Activated CD8-positive, alpha-beta memory T cell treated with anti-CD3 and anti-CD28 coated beads, Interleukin-2, amount 50 U/mL, for 48 hours (primary cell): ENCODE measurements around the gene PCDHA1.

Experiments
- DNase-seq: peaks from one replicate; pipeline ENCODE4 v3.0.0-alpha.2; 2020

The PCDHA1 gene

DNA sequence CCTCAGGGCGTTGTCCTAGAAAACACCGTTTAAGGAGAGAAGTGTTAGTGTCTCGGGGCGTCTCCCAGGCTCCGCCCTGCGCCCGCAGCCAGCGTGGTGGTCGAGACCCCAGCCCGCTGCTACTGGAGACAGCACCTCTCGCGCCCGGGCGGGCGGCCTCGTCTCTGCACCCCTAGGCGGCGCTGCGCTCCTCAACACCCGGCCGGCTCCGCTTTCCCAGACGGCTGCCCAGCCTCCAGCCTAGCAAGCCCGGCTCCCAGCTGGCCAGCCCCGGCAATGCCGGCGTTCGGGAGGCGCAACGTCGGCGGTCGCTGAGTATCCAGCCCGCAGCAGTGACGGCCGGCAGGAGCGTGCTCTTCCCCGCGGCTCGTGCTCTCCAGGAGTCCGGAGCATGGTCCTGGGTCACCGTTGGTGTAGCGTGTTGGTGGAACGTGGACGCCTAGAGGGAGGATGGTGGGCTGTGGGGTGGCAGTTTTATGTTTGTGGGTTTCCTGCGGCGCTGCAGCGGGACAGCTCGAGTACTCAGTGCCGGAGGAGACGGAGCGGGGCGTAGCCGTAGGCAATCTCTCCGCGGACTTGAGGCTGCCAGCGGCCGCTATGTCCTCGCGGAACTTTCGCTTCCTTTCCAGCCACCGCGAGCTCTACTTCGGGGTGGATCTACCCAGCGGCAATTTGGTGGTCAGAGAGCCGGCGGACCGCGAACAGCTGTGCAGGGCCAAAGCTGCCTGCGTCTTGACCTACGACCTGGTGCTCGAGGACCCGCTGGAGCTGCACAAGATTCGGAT lies 140.7 kb downstream of the PCDHA1 start:
- peak; percentile 69 for DNase-seq

DNA sequence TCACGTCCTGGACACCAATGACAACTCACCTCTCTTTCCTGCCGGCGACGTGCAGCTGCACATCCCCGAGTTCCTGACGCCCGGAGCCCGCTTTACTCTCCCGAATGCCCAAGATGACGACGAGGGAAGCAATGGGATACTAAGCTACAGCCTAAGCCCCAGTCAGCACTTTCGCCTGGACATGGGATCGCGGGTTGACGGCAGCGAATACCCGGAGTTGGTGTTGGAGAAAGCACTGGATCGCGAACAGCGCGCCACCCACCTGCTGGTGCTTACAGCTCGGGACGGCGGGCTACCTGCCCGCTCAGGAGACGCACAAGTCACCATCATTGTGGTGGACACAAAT lies 141.3 kb downstream of the PCDHA1 start:
- no peak for DNase-seq

DNA sequence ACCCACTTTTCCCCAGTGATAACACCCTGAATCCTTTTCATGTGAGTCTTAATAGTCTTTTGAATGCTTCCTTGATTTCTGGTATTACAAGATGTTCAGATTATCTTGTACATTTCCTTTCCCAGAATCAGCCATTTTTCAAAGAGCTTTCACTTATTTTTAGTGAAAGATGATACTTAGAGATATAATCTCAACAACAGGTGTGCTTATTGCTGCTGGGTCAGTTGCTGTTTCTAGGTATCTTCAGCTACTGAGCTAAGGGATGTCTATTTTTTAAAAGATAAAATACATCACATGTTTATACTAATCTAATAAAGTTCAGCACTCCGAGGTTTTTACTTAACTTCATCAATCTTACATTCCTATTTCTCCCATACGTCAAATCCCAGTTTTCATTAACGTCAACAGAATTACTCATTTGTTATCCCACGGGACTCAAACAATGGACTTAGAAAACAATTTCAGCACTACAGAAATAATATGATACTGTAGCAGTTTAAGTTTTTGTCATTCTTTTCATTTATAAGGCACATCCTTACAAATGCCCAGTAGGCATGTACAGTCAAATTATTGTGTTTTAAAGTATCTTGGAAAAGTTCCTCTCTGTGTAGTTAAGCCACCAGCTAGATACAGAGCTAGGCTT lies 149.1 kb downstream of the PCDHA1 start:
- no peak for DNase-seq

GRCh38 chr5:140946578-140946977 lies 160.6 kb downstream of the PCDHA1 start:
- DNase-seq = no peak

DNA sequence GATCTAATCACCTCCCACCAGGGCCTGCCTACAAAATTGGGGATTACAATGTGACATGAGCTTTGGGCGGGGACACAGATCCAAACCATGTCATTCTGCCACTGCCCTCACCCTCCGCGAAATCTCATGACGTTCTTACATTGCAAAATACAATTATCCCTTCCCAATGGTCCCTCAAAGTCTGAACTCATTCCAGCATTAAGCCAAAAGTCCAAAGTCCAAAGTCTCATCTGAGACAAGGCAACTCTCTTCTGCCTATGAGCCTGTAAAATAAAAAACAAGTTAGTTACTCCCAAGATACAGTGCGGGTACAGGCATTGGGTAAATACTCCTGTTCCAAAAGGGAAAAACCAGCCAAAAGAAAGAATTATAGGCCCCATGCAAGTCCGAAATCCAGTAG lies 165.7 kb downstream of the PCDHA1 start:
- no peak for DNase-seq

DNA sequence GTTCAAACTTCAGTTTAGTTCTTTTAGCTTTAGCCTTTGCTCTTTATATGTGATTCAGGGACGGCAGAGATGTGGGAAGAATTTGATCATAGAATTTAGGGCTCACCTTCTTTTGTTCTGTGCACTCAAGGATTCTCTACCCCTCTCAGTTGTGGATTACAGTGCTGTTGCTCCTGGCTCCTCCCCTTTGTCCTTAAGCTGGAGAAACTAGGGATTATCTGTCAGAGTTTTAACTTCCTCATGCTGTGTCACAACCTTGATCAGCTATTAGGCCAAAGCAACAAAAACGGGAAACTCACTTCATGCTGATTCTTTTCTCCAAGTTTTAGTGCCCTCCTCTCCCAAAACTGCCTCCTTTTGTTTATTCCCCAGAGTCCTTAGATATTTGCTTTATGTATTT lies 167.3 kb downstream of the PCDHA1 start:
- no peak for DNase-seq

GRCh38 chr5:140962190-140962589 lies 176.2 kb downstream of the PCDHA1 start:
- no peak for DNase-seq

- DNase-seq = no peak
These were observed 178.4 kb downstream of the PCDHA1 start for GRCh38 chr5:140964356-140964755.

GRCh38 chr5:140965905-140966292 lies 180.0 kb downstream of the PCDHA1 start:
- DNase-seq = no peak

DNA sequence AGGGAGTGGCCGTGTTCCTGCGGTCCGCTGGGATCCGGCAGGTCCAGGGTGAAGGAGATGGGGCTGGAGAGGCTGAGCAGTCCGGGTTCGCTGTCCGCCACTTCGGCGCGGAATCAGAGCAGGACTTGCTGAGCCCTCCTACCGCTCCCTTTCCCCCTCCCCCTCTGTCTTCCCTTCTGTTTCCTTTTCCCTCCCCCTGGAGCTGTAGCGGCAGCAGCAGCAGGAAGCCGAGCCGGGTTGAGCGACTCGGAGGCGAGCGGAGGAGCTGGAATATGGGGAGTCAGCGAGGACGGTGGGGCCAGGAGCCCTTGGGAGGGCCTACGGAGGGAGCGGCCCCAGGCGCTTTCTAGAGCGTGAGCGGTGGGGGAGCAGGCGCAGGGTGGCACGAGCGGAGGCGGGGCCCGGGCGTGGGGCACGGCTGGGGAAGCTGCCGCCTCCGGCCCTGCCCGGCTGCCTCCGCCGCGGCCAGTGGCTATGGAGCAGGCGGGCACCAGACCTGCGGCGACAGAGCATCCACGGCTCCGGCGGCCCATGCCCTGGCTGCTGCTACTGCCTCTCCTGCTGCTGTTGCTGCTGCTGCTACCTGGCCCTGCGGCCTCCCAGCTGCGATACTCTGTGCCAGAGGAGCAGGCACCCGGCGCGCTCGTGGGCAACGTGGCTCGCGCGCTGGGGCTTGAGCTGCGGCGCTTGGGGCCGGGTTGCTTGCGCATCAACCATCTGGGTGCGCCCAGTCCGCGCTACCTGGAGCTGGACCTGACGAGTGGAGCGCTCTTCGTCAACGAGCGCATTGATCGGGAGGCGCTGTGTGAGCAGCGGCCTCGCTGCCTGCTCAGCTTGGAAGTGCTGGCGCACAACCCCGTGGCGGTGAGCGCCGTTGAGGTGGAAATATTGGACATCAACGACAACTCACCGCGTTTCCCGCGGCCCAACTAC lies 180.6 kb downstream of the PCDHA1 start, which contains the start of gene PCDHAC2:
Gene PCDHAC2 (plus strand): TSS at position 184 of the 933 bp plus-strand sequence. CDS start 291 bp downstream, at position 475.
- no peak for DNase-seq

GRCh38 chr5:140967226-140967893 lies 181.4 kb downstream of the PCDHA1 start:
- DNase-seq = no peak

DNA sequence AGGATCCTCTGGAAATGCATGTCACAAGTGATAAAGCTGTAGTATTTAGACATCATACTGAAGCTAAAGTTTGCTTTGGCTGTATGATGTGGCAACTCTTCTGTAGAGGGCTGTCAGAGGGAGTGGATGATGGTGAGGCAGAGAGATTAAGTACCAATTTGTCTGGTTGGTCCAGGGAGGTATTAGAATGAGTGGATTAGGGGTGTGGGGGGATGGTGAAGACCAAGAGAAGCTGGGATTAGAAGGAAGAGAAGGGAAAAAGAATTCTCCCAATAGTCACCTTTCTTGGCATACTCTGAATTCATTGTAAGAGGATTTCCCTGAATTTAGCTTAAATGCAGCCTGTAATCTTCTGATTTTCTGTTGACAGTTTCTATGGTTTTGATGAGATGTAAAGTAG lies 183.9 kb downstream of the PCDHA1 start:
- no peak for DNase-seq

DNA sequence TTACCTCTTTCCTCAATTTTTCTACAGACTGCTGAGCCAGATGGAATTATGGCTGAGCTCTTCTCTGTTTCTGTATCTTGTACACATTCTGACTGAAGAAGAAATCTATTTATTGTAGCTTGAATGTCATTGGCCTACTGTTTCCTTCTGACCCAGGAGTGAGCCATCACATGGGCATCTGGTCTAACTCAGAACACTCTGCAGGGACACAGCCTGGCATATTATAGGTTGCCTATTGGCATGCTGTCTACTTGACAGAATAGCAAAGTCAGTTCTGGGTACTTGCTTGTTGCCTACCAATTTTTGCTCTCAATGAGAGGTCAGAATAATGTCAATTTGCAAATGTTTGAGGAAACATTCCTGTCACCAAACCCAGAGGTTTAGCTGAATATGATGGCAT lies 187.6 kb downstream of the PCDHA1 start:
- DNase-seq = no peak

GRCh38 chr5:140977003-140977402 lies 191.1 kb downstream of the PCDHA1 start:
- DNase-seq = no peak

DNA sequence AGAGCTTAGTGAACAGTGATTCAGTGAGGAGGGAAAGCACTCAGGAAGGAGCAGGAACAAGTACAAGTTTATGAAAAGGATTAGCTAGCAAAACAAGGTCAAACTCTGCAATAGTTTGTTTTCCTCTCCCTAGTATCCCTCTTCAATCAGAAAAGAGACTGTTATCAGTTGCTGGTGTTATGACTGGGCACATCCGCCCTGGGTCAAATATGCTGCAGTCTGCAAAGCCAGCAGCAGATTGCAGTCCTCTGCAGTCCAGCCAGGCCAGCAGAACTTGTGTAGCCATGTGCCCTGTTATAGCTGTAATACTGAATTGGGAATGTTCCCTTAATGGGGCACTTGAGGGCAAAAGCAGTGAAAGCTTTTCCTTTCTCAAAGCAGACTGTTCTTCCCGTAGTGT lies 192.3 kb downstream of the PCDHA1 start:
- DNase-seq = no peak

DNA sequence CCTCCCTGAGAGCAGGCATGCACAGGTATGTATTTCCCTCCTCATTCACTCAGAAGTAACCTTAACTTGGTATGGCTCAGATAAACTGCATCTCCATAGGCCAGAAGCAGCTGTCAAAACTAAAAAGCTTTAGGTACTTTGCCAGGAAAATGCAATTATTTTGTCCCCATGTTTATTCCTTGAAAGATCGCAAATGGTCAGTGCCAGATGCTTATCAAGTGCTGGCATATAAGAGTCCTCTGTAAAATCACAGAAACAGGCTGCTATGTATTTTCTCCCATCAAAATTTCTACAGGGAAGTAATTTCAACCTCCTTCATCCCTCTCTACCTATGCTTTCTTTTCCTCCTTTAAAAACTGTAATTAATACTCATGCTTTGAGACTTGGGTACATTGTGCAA lies 193.0 kb downstream of the PCDHA1 start:
- DNase-seq = no peak

GRCh38 chr5:140982083-140982716 lies 196.3 kb downstream of the PCDHA1 start:
- no peak for DNase-seq

DNA sequence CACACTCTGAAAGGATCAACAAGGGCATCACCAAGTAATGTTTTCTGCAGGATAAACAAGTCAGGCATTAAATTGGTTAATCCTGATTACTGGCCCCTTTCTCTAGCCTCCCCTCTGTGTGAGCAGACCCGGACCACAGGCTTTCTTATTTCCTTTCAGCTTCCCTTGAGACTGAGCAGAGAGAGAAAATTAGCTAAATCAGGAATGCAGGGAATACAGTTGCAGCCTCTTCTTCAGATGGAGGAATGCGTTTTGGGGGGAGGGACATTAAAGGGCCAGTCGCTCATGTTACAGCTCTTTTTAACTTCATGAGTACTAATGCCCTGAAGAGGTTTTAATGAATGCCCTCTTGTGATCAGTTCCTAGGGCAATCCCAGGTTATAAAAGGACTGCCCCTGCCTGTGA lies 200.2 kb downstream of the PCDHA1 start:
- no peak for DNase-seq

DNA sequence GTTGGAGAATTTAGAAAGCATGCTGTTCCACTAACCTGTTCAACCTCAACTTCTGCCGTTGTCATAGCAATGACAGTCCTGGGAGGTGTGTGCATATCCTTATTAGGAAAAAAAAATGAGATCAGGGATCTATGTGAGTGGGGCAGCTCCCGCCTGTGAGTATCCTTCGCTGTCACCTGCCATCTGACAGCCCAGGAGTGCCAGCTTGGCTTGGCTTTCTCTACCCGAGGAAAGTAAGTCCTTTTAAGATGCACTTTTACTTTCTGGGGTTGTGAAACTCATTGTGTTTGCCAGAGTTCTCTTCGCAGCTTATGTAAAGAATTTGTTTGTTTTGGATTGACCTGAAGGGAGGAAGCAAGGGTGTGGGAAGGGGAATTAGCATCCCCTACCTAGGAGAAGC lies 202.2 kb downstream of the PCDHA1 start:
- DNase-seq = no peak

DNA sequence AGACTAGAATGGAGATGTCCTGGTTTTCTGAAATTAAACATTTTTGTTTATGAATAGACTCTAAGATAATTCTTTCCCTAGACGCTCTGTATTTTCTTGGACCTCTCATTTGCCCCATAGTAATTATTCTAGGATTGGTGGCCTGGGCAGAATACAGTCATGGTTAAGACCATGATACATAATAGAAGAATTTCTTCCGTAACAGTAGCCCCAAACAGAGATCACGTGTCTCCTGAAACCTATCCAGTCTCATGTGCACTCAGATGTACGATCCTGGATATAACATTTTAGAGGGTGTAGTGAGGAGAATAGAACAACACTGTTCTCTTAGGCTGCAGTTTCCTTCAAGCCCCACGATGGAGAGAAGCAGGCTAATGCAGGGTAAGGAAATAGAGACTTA lies 202.7 kb downstream of the PCDHA1 start:
- DNase-seq = no peak

- DNase-seq = no peak
These were observed 203.5 kb downstream of the PCDHA1 start for GRCh38 chr5:140989254-140990020.

DNA sequence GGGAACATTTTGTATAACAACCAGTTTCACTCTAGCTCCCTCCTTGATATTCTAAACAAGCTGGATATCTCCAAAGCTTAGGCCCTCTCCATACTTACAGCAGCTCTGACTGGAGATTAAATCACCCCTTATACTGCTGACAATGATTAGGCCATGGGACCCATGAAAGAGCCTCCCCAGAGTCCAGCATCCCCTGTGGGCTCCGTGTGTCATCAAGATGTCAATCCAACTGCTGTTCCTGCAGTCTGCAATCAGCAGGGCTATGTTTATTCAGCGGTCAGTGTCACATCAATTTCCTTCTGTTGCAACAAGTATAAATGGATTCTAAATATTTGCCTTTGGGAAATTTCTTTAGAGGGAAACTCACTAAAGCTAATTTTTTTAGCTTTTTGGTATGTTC lies 206.9 kb downstream of the PCDHA1 start:
- DNase-seq = no peak
